ENCODE results near the gene VWA5A.

DNA sequence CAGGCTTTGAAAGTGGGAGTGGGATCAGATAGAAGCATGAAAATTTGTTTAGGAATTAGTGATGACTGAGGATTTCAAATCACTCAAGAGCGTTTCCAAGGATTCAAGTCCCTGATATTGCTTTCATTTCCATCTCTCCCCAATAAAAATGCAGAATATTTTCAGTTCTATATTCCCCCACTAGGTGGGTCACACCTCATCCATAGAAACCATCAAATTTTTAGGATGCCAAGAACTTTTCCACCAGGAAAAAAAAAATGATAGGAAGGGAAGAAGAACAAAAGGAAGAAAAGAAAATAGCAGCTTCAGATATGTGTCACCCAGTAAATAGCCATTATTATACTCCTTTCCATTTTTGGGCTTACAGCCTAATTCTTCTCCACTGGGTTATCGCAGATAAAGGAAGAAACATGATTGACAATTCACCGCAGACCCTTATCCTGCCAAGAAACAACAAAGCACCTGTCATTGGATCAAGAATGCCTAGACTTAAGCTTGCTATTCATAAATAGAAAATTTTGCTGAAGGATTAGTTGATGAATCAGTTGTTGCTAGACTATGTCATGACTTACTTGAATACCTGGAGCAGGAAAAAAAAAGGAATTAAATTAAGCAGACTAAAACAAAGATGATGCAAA is 37.6 kb downstream of the VWA5A start:
- TF ChIP-seq, protein P1, sequence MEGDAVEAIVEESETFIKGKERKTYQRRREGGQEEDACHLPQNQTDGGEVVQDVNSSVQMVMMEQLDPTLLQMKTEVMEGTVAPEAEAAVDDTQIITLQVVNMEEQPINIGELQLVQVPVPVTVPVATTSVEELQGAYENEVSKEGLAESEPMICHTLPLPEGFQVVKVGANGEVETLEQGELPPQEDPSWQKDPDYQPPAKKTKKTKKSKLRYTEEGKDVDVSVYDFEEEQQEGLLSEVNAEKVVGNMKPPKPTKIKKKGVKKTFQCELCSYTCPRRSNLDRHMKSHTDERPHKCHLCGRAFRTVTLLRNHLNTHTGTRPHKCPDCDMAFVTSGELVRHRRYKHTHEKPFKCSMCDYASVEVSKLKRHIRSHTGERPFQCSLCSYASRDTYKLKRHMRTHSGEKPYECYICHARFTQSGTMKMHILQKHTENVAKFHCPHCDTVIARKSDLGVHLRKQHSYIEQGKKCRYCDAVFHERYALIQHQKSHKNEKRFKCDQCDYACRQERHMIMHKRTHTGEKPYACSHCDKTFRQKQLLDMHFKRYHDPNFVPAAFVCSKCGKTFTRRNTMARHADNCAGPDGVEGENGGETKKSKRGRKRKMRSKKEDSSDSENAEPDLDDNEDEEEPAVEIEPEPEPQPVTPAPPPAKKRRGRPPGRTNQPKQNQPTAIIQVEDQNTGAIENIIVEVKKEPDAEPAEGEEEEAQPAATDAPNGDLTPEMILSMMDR (IDR thresholded peaks at IDR 0.05 in 2 of 3, conservative IDR thresholded peaks at IDR 0.05 in 1 of 3; ENCODE audit: control insufficient read depth in 2 of 3, extremely low read depth in 1 of 3, insufficient read depth in 1 of 3, low read depth in 3 of 3, low read length in 3 of 3): no peak
- TF ChIP-seq STAT1 (conservative IDR thresholded peaks at IDR 0.05): no peak
- TF ChIP-seq, protein P2, sequence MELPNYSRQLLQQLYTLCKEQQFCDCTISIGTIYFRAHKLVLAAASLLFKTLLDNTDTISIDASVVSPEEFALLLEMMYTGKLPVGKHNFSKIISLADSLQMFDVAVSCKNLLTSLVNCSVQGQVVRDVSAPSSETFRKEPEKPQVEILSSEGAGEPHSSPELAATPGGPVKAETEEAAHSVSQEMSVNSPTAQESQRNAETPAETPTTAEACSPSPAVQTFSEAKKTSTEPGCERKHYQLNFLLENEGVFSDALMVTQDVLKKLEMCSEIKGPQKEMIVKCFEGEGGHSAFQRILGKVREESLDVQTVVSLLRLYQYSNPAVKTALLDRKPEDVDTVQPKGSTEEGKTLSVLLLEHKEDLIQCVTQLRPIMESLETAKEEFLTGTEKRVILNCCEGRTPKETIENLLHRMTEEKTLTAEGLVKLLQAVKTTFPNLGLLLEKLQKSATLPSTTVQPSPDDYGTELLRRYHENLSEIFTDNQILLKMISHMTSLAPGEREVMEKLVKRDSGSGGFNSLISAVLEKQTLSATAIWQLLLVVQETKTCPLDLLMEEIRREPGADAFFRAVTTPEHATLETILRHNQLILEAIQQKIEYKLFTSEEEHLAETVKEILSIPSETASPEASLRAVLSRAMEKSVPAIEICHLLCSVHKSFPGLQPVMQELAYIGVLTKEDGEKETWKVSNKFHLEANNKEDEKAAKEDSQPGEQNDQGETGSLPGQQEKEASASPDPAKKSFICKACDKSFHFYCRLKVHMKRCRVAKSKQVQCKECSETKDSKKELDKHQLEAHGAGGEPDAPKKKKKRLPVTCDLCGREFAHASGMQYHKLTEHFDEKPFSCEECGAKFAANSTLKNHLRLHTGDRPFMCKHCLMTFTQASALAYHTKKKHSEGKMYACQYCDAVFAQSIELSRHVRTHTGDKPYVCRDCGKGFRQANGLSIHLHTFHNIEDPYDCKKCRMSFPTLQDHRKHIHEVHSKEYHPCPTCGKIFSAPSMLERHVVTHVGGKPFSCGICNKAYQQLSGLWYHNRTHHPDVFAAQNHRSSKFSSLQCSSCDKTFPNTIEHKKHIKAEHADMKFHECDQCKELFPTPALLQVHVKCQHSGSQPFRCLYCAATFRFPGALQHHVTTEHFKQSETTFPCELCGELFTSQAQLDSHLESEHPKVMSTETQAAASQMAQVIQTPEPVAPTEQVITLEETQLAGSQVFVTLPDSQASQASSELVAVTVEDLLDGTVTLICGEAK (IDR thresholded peaks at IDR 0.05; ENCODE audit: borderline replicate concordance): no peak
- TF ChIP-seq ZSCAN29 (IDR thresholded peaks at IDR 0.05): no peak
- no peak for TF ChIP-seq FOS (IDR thresholded peaks at IDR 0.05; ENCODE audit: borderline replicate concordance, extremely low read depth, insufficient read length)
- TF ChIP-seq RBBP5 (conservative IDR thresholded peaks at IDR 0.05): no peak
